ENCODE data around the gene ARIH1. TPM values are rescaled to one million over a fixed set of nuclear protein-coding genes. Genes with fewer than 3 reads are reported as not detected.

The ARIH1 gene
- total and polyA plus RNA-seq, 2 of the 8 experiments (the other 6 are each of a cell fraction or from before 2014, with no cell fraction given), result 32.7 to 179 TPM

DNA sequence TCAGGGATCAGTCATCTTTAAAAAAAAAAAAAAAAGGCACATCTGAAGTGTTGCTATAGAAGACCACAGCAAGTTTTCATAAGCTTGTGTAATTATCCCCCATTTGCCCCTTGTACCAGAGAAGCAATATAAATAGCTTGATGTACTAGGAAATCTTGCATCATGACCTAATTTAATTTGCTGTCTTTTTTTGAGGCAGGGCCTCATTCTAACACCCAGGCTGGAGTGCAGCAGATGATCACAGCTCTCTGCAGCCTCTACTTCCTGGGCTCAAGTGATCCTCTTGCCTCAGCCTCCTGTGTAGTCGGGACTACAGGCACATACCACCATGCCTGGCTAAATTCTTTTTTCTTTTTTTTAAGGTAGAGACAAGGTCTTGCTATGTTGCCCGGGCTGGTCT is 88.7 kb downstream of the ARIH1 start:
- Histone ChIP-seq H3K27me3 (replicated peaks in 1 of 4; ENCODE audit: control insufficient read depth in 3 of 4, extremely low read depth in 1 of 4, insufficient read depth in 3 of 4, low read length in 3 of 4) (no peaks in the 10 kb centered on the region), H2BK20ac (ENCODE audit: low read length) (no peak overlapping the region), H3K23me2 (ENCODE audit: low read depth, low read length) (no peaks in the 10 kb centered on the region), H2BK120ac (replicated peaks; ENCODE audit: low read depth, low read length) (no peak overlapping the region), H3K4ac (replicated peaks; ENCODE audit: insufficient read length, low read depth, low read length) (no peak overlapping the region), H2BK5ac (ENCODE audit: low read depth, low read length) (no peak overlapping the region), H3K23ac (ENCODE audit: insufficient read length) (no peak overlapping the region), H2BK12ac (ENCODE audit: low read depth, low read length) (no peak overlapping the region), H3K4me1 (replicated peaks in 1 of 4; ENCODE audit: control insufficient read depth in 3 of 4, insufficient read depth in 4 of 4, low read length in 3 of 4) (no peaks in the 10 kb centered on the region), H3K27ac (ENCODE audit: low read depth, low read length) (no peak overlapping the region), H3K56ac (replicated peaks; ENCODE audit: insufficient read length, low read depth, low read length) (no peak overlapping the region), H4K5ac (ENCODE audit: insufficient read length, low read depth, low read length) (no peak overlapping the region), H3K4me2 (ENCODE audit: insufficient read depth in 1 of 2, low read depth in 2 of 2, low read length in 2 of 2) (no peak overlapping the region), H4K20me1 (replicated peaks in 1 of 2; ENCODE audit: control insufficient read depth in 1 of 2, insufficient read depth in 2 of 2, low read length in 2 of 2) (peaks cover 2 to 3% of the 10 kb centered on the region in 2 experiments), H3K36me3 (ENCODE audit: control insufficient read depth in 2 of 4, insufficient read depth in 4 of 4, low read length in 3 of 4) (peaks cover 3 to 42% (median 11%) of the 10 kb centered on the region in 4 experiments; a peak in 5 of 8 replicates), H2BK15ac (ENCODE audit: low read length) (no peak overlapping the region), H3K18ac (ENCODE audit: extremely low read depth, low read length) (no peak overlapping the region), H2AFZ (ENCODE audit: low read length) (no peak overlapping the region), H4K91ac (replicated peaks; ENCODE audit: insufficient read length, low read length) (no peak overlapping the region), H3K79me2 (ENCODE audit: control insufficient read depth in 1 of 2, insufficient read depth in 2 of 2, low read length in 2 of 2) (peaks cover 0 to 10% of the 10 kb centered on the region in 2 experiments; a peak in 2 of 4 replicates), H3K79me1 (ENCODE audit: low read depth, low read length) (no peaks in the 10 kb centered on the region; the same call in 1 of the 2 replicates), H3K14ac (ENCODE audit: insufficient read length) (no peak overlapping the region), H3K4me3 (ENCODE audit: extremely low read depth in 1 of 4, insufficient read depth in 2 of 4, low read depth in 3 of 4, low read length in 4 of 4) (no peak overlapping the region), H3K9me3 (ENCODE audit: insufficient read depth in 2 of 2, low read depth in 1 of 2, low read length in 1 of 2) (no peaks in the 10 kb centered on the region), H3K9ac (replicated peaks in 1 of 4; ENCODE audit: extremely low read depth in 1 of 4, low read depth in 3 of 4, low read length in 3 of 4) (no peak overlapping the region), H2AK5ac (ENCODE audit: low read depth, low read length) (no peak overlapping the region), H4K8ac (ENCODE audit: extremely low read depth, insufficient read depth, low read length) (no peak overlapping the region)
- POLR2A ChIA-PET (ENCODE audit: partially characterized antibody), result no interaction called here
- FAIRE-seq (no peak), DNase-seq (ENCODE audit: low read depth in 1 of 2, low spot score in 2 of 2) (no peak)
- CTCF ChIA-PET (ENCODE audit: partially characterized antibody), result no interaction called here
- 96% methylated on average over 2 of the region's 2 CpGs; no CpG with 5 or more reads in 1 of the 2 experiments for WGBS, 2 experiments (ENCODE audit: extremely low coverage in 1 of 2, insufficient coverage in 1 of 2, insufficient read length in 1 of 2, insufficient replicate concordance in 2 of 2, low coverage in 1 of 2, low lambda C conversion rate in 2 of 2, missing lambda C conversion rate in 1 of 2)
- TF ChIP-seq, protein P1, sequence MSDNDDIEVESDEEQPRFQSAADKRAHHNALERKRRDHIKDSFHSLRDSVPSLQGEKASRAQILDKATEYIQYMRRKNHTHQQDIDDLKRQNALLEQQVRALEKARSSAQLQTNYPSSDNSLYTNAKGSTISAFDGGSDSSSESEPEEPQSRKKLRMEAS (IDR thresholded peaks at IDR 0.05), result no peak
- TF ChIP-seq CREB1 (IDR thresholded peaks at IDR 0.05) (no peak), BACH1 (IDR thresholded peaks at IDR 0.05; ENCODE audit: low read length) (no peak)
